ENCODE data around the gene ABHD2. TPM values are rescaled to one million over a fixed set of nuclear protein-coding genes. Genes with fewer than 3 reads are reported as not detected.

Gene ABHD2
- total RNA-seq, 1 experiment from 2014 or later: 29.7 TPM

- CTCF ChIA-PET: interaction anchor here (0.8 to 2.4 kb wide), 5 partner anchors 22 to 75 kb away, joined by 3 to 11 read pairs (median 10); no protein-coding TSS in a partner anchor
- POLR2A ChIA-PET: no interaction called here
- Mint-ChIP-seq H3K27ac (no peak overlapping the region), H3K9me3 (no peaks in the 10 kb centered on the region), H3K27me3 (ENCODE audit: low read depth) (no peaks in the 10 kb centered on the region), H3K4me3 (no peak overlapping the region), H3K4me1 (no peaks in the 10 kb centered on the region), H3K36me3 (no peaks in the 10 kb centered on the region)
- TF ChIP-seq PRDM15 (CRISPR knock-in tag; IDR thresholded peaks at IDR 0.05) (no peak), ZNF317 (CRISPR knock-in tag; IDR thresholded peaks at IDR 0.05; ENCODE audit: borderline replicate concordance, low read depth) (no peak), SMAD4 (CRISPR knock-in tag; IDR thresholded peaks at IDR 0.05) (no peak), NFATC4 (CRISPR knock-in tag; IDR thresholded peaks at IDR 0.05) (no peak), JUN (CRISPR knock-in tag; IDR thresholded peaks at IDR 0.05) (no peak), PREB (CRISPR knock-in tag; IDR thresholded peaks at IDR 0.05; ENCODE audit: borderline replicate concordance) (no peak), NR3C1 (CRISPR knock-in tag; conservative IDR thresholded peaks at IDR 0.05; ENCODE audit: low read depth) (no peak), HMGXB4 (CRISPR knock-in tag; IDR thresholded peaks at IDR 0.05) (no peak), ZNF232 (CRISPR knock-in tag; IDR thresholded peaks at IDR 0.05) (no peak), TEAD4 (CRISPR knock-in tag; IDR thresholded peaks at IDR 0.05) (no peak), OVOL2 (CRISPR knock-in tag; IDR thresholded peaks at IDR 0.05; ENCODE audit: borderline replicate concordance) (no peak), AFF4 (CRISPR knock-in tag; IDR thresholded peaks at IDR 0.05; ENCODE audit: borderline replicate concordance) (no peak), ZNF121 (CRISPR knock-in tag; IDR thresholded peaks at IDR 0.05) (no peak), GABPB1 (CRISPR knock-in tag; IDR thresholded peaks at IDR 0.05) (no peak)
- ATAC-seq (no peak), DNase-seq (ENCODE audit: low spot score) (no peak)
Measured at GRCh38 chr15:89131731-89132130, 43.5 kb downstream of the ABHD2 start.
